HepG2 (cell line): ENCODE results near the gene NDUFC1. TPM values are rescaled to one million over a fixed set of nuclear protein-coding genes. Genes with fewer than 3 reads are reported as not detected.
A peak's percentile ranks its signal among the peaks of the same experiment; 100 is the strongest.

Source experiments
- DPF2 ChIP-seq: sonication (generic); formaldehyde crosslinking; IDR thresholded peaks from 2 replicates; pipeline ENCODE4 v1.4.0; 2020; ENCODE audit warnings: mild to moderate bottlenecking, low read depth, missing genetic modification reagents, borderline replicate concordance
- ELF3 ChIP-seq: IDR thresholded peaks from 2 replicates; pipeline ENCODE4 v1.6.1; 2016; ENCODE audit warnings: missing genetic modification reagents, missing compliant biosample characterization
- GTF3A ChIP-seq: sonication (generic); formaldehyde crosslinking; conservative IDR thresholded peaks from 2 replicates; pipeline ENCODE4 v1.4.0; 2020; ENCODE audit warnings: mild to moderate bottlenecking, missing genetic modification reagents
- HOXD1 ChIP-seq: sonication (generic); formaldehyde crosslinking; IDR thresholded peaks from 2 replicates; pipeline ENCODE4 v1.5.0; 2020; ENCODE audit warnings: missing genetic modification reagents
- JARID2 ChIP-seq: sonication (generic); formaldehyde crosslinking; IDR thresholded peaks from 2 replicates; pipeline ENCODE4 v1.8.1; 2023; ENCODE audit warnings: missing genetic modification reagents, inconsistent platforms; ENCODE audit not compliant: insufficient replicate concordance
- KDM5A ChIP-seq: fragments of 200-600 bp; sonication (generic); IDR thresholded peaks from 2 replicates; pipeline ENCODE4 v1.7.0; 2018; ENCODE audit warnings: antibody characterized with exemption, mild to moderate bottlenecking, low read length, borderline replicate concordance
- MIXL1 ChIP-seq: IDR thresholded peaks from 2 replicates; pipeline ENCODE4 v1.6.1; 2016
- NFKBIZ ChIP-seq: IDR thresholded peaks from 2 replicates; pipeline ENCODE4 v1.6.1; 2018; ENCODE audit warnings: missing genetic modification reagents, missing compliant biosample characterization
- NFYB ChIP-seq: sonication (generic); formaldehyde crosslinking; IDR thresholded peaks from 2 replicates; pipeline ENCODE4 v1.4.0; 2020; ENCODE audit warnings: missing genetic modification reagents
- NR2F2 ChIP-seq: IDR thresholded peaks from 2 replicates; pipeline ENCODE4 v1.6.1; 2012; ENCODE audit warnings: low read depth, inconsistent platforms, borderline replicate concordance
- SIN3A ChIP-seq: IDR thresholded peaks from 2 replicates; pipeline ENCODE4 v1.6.1; 2011; ENCODE audit warnings: low read depth, mild to moderate bottlenecking, control low read depth, low read length, borderline replicate concordance
- TEAD3 ChIP-seq: optimal IDR thresholded peaks from 2 replicates; pipeline ENCODE3; 2016; ENCODE audit warnings: borderline replicate concordance
- ZNF138 ChIP-seq: sonication (generic); formaldehyde crosslinking; IDR thresholded peaks from 2 replicates; pipeline ENCODE4 v1.5.0; 2020; ENCODE audit warnings: mild to moderate bottlenecking, low read depth, missing genetic modification reagents
- ZNF326 ChIP-seq: sonication (generic); formaldehyde crosslinking; IDR thresholded peaks from 2 replicates; pipeline ENCODE4 v1.4.0; 2020; ENCODE audit warnings: missing genetic modification reagents, borderline replicate concordance
- ZNF350 ChIP-seq: sonication (generic); formaldehyde crosslinking; IDR thresholded peaks from 2 replicates; pipeline ENCODE4 v1.4.0; 2020; ENCODE audit warnings: mild to moderate bottlenecking, low read depth, missing genetic modification reagents, borderline replicate concordance
- ZNF598 ChIP-seq: sonication (generic); formaldehyde crosslinking; IDR thresholded peaks from 2 replicates; pipeline ENCODE4 v1.5.1; 2020; ENCODE audit warnings: mild to moderate bottlenecking, missing genetic modification reagents, borderline replicate concordance
- ZNF761 ChIP-seq: sonication (generic); formaldehyde crosslinking; conservative IDR thresholded peaks from 2 replicates; pipeline ENCODE4 v1.4.0; 2020; ENCODE audit warnings: mild to moderate bottlenecking, missing genetic modification reagents
- ZNF772 ChIP-seq: sonication (generic); formaldehyde crosslinking; IDR thresholded peaks from 2 replicates; pipeline ENCODE4 v1.5.0; 2020; ENCODE audit warnings: mild to moderate bottlenecking, missing genetic modification reagents
- polyA plus RNA-seq, 8 experiments: library from polyadenylated mRNA; depleted of rRNA in 3 of 8; stranded (reverse) in 7 of 8; unstranded in 1 of 8; fragments of >200 nt; fragmentation: Illumina TruSeq in 4 of 8; extraction: Trizol in 4 of 8; gene quantifications; 2 replicates each; pipeline versions ENCODE4 v1.2.1 to v1.2.3, GENCODE V29; 2011 to 2016; ENCODE audit warnings: low read depth in 4 of 8, missing spikeins in 1 of 8, mixed read lengths in 1 of 8; ENCODE audit not compliant: insufficient read depth in 1 of 8
- total RNA-seq, 5 experiments: library from RNA; depleted of rRNA; stranded (reverse); fragments of >200 nt; fragmentation: Illumina TruSeq; extraction: Trizol; gene quantifications; 2 replicates each; pipeline ENCODE4 v1.2.3, GENCODE V29; 2016; ENCODE audit warnings: low read depth in 1 of 5
- TF ChIP-seq, protein P1 (sequence below): sonication (generic); formaldehyde crosslinking; IDR thresholded peaks from 2 replicates; pipeline ENCODE4 v1.5.1; 2020; ENCODE audit warnings: missing genetic modification reagents, mild to moderate bottlenecking, borderline replicate concordance
- TF ChIP-seq, protein P2 (sequence below): sonication (generic); formaldehyde crosslinking; IDR thresholded peaks from 2 replicates; pipeline ENCODE4 v1.5.1; 2020; ENCODE audit warnings: mild to moderate bottlenecking, missing genetic modification reagents, moderate library complexity

NDUFC1 gene
- total and polyA plus RNA-seq, 2 of the 13 experiments (the other 11 are each of a cell fraction or from before 2014, with no cell fraction given), result 43.4 to 96.4 TPM

DNA sequence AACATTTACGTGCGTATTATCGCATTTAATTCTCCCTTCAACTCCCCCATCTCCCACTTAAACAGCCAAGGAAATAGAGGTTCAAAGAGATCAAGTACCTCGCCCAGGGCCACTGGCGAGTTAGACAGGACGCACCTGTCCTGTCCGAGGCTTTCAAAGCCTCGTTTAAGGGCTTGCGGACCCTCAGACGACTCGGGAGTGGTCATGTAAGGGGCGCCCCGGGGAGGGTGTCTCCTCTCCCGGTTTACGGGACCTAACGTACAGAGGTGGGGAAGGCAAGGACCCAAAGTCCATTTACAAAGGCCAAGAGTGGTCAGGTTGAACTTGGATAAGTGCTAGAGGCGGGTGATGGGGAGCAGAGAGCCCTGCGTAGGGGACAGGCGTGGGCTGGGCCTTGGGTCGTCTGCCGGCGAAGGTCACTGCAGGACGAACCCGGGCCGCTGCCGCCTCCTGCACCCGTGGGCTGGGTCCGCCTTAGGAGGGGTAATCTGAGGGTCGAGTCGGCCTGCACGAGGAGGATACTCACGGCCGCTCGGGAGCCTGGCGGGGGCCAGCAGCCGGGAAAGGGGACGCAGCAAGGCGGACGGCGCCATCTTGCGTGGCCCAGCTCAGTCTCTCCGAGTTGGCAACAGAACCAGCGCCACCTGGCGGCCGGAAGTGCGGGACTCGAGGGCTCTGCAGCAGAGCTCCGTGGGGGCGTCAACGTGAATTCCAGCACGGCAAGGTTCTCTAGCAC, 6.9 kb downstream of the NDUFC1 start (continued):
- no peak for TF ChIP-seq ZNF326
- TF ChIP-seq, protein P1, sequence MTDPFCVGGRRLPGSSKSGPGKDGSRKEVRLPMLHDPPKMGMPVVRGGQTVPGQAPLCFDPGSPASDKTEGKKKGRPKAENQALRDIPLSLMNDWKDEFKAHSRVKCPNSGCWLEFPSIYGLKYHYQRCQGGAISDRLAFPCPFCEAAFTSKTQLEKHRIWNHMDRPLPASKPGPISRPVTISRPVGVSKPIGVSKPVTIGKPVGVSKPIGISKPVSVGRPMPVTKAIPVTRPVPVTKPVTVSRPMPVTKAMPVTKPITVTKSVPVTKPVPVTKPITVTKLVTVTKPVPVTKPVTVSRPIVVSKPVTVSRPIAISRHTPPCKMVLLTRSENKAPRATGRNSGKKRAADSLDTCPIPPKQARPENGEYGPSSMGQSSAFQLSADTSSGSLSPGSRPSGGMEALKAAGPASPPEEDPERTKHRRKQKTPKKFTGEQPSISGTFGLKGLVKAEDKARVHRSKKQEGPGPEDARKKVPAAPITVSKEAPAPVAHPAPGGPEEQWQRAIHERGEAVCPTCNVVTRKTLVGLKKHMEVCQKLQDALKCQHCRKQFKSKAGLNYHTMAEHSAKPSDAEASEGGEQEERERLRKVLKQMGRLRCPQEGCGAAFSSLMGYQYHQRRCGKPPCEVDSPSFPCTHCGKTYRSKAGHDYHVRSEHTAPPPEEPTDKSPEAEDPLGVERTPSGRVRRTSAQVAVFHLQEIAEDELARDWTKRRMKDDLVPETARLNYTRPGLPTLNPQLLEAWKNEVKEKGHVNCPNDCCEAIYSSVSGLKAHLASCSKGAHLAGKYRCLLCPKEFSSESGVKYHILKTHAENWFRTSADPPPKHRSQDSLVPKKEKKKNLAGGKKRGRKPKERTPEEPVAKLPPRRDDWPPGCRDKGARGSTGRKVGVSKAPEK (CRISPR knock-in tag), result peak; percentile 82
- 0 out of 2 replicates have a peak, but pooled peaks have one; percentile 50 for TF ChIP-seq MIXL1 (CRISPR knock-in tag)
- peak; percentile 69; the same call in 1 of the 2 replicates for TF ChIP-seq ZNF350 (CRISPR knock-in tag)
- peak; percentile 44; the same call in 1 of the 2 replicates for TF ChIP-seq NFKBIZ (CRISPR knock-in tag)
- no peak for TF ChIP-seq KDM5A
- peak; percentile 17 for TF ChIP-seq SIN3A
- peak; percentile 84; the same call in 1 of the 2 replicates for TF ChIP-seq ZNF598 (CRISPR knock-in tag)
- TF ChIP-seq NFYB (CRISPR knock-in tag), result peak; percentile 46
- TF ChIP-seq DPF2 (CRISPR knock-in tag), result no peak; the same call in 1 of the 2 replicates
- TF ChIP-seq NR2F2, result no peak; the same call in 1 of the 2 replicates
- no peak for TF ChIP-seq JARID2
- 0 out of 2 replicates have a peak, but pooled peaks have one; percentile 32 for TF ChIP-seq ZNF761 (CRISPR knock-in tag)
- TF ChIP-seq TEAD3 (CRISPR knock-in tag), result peak; percentile 91
- peak; percentile 39; the same call in 1 of the 2 replicates for TF ChIP-seq ZNF772 (CRISPR knock-in tag)
- TF ChIP-seq HOXD1 (CRISPR knock-in tag), result peak; percentile 93
- TF ChIP-seq, protein P2, sequence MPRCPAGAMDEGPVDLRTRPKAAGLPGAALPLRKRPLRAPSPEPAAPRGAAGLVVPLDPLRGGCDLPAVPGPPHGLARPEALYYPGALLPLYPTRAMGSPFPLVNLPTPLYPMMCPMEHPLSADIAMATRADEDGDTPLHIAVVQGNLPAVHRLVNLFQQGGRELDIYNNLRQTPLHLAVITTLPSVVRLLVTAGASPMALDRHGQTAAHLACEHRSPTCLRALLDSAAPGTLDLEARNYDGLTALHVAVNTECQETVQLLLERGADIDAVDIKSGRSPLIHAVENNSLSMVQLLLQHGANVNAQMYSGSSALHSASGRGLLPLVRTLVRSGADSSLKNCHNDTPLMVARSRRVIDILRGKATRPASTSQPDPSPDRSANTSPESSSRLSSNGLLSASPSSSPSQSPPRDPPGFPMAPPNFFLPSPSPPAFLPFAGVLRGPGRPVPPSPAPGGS, result peak; percentile 73; the same call in 1 of the 2 replicates
- TF ChIP-seq ELF3 (CRISPR knock-in tag), result peak; percentile 88
- TF ChIP-seq ZNF138 (CRISPR knock-in tag), result peak; percentile 69; the same call in 1 of the 2 replicates
- 0 out of 2 replicates have a peak, but pooled peaks have one; percentile 86 for TF ChIP-seq GTF3A (CRISPR knock-in tag)
